SK-N-SH treated with all-trans-retinoic acid at 6 μM for 48 hours (cell line): ENCODE data around the gene NUCB2.
"Not testable (repeated sequence)": the region's sequence is repeated elsewhere in the genome, so short reads cannot be mapped to it uniquely, and the experiment has no call there.

Source experiments
- CSDC2 ChIP-seq: fragments of 250-450 bp; sonication (Bioruptor Pico); IDR thresholded peaks from 2 replicates; pipeline ENCODE4 v1.5.0; 2020; ENCODE audit warnings: mild to moderate bottlenecking, moderate library complexity
- CSRNP3 ChIP-seq: fragments of 250-450 bp; sonication (Bioruptor Pico); IDR thresholded peaks from 2 replicates; pipeline ENCODE4 v1.5.1; 2021; ENCODE audit warnings: mild to moderate bottlenecking, moderate library complexity
- OSR1 ChIP-seq: fragments of 250-450 bp; sonication (Bioruptor Pico); IDR thresholded peaks from 2 replicates; pipeline ENCODE4 v1.8.0; 2022; ENCODE audit warnings: moderate library complexity, mild to moderate bottlenecking, inconsistent platforms
- PATZ1 ChIP-seq: fragments of 250-450 bp; sonication (Bioruptor Pico); IDR thresholded peaks from 2 replicates; pipeline ENCODE4 v1.8.0; 2020; ENCODE audit warnings: mild to moderate bottlenecking, moderate library complexity, borderline replicate concordance
- POU6F1 ChIP-seq: fragments of 250-450 bp; sonication (Bioruptor Pico); IDR thresholded peaks from 2 replicates; pipeline ENCODE4 v1.8.0; 2021; ENCODE audit warnings: low read depth, mild to moderate bottlenecking, moderate library complexity, borderline replicate concordance
- PPARA ChIP-seq: fragments of 250-450 bp; sonication (Bioruptor Pico); IDR thresholded peaks from 2 replicates; pipeline ENCODE4 v1.5.0; 2020; ENCODE audit warnings: mild to moderate bottlenecking, borderline replicate concordance
- RARB ChIP-seq: fragments of 250-450 bp; sonication (Bioruptor Pico); IDR thresholded peaks from 2 replicates; pipeline ENCODE4 v1.8.0; 2021; ENCODE audit warnings: mild to moderate bottlenecking, moderate library complexity
- SNAI2 ChIP-seq: fragments of 250-450 bp; sonication (Bioruptor Pico); IDR thresholded peaks from 2 replicates; pipeline ENCODE4 v1.5.0; 2020; ENCODE audit warnings: mild to moderate bottlenecking, moderate library complexity
- TCF4 ChIP-seq: fragments of 250-450 bp; sonication (Bioruptor Pico); IDR thresholded peaks from 2 replicates; pipeline ENCODE4 v1.8.0; 2021; ENCODE audit warnings: mild to moderate bottlenecking, moderate library complexity, borderline replicate concordance
- TOX ChIP-seq: fragments of 250-450 bp; sonication (Bioruptor Pico); IDR thresholded peaks from 2 replicates; pipeline ENCODE4 v1.8.0; 2021; ENCODE audit warnings: mild to moderate bottlenecking, moderate library complexity, borderline replicate concordance
- ZFP30 ChIP-seq: fragments of 450-650 bp; formaldehyde crosslinking; IDR thresholded peaks from 2 replicates; pipeline ENCODE4 v1.5.0; 2022; ENCODE audit warnings: mild to moderate bottlenecking, moderate library complexity
- ZNF70 ChIP-seq: fragments of 450-650 bp; formaldehyde crosslinking; IDR thresholded peaks from 2 replicates; pipeline ENCODE4 v1.5.0; 2020; ENCODE audit warnings: mild to moderate bottlenecking, moderate library complexity
- TF ChIP-seq, protein P1 (sequence below): fragments of 250-450 bp; sonication (Bioruptor Pico); IDR thresholded peaks from 2 replicates; pipeline ENCODE4 v1.5.1; 2020; ENCODE audit warnings: low read depth, mild to moderate bottlenecking, moderate library complexity

DNA sequence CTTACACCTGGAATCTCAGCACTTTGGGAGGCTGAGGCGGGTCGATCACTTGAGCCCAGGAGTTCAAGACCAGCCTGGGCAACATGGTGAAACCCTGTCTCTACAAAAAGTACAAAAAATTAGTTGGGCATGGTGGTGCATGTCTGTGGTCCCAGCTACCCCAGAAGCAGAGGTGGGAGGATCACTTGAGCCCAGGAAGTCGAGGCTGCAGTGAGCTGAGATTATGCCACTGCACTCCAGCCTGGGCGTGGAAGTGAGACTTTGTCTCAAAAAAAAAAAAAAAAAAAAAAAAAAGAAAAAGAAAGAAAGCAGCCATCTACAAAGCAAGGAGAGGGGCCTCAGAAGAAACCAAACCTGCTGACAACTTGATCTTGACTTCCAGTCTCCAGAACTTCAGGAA, 36.6 kb upstream of the NUCB2 start:
- TF ChIP-seq, protein P1, sequence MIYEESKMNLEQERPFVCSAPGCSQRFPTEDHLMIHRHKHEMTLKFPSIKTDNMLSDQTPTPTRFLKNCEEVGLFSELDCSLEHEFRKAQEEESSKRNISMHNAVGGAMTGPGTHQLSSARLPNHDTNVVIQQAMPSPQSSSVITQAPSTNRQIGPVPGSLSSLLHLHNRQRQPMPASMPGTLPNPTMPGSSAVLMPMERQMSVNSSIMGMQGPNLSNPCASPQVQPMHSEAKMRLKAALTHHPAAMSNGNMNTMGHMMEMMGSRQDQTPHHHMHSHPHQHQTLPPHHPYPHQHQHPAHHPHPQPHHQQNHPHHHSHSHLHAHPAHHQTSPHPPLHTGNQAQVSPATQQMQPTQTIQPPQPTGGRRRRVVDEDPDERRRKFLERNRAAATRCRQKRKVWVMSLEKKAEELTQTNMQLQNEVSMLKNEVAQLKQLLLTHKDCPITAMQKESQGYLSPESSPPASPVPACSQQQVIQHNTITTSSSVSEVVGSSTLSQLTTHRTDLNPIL, result not testable (repeated sequence)
- not testable (repeated sequence) for TF ChIP-seq TOX (CRISPR knock-in tag); SNAI2 (CRISPR knock-in tag); PATZ1; CSRNP3; ZNF70 (CRISPR knock-in tag); PPARA; CSDC2; OSR1 (CRISPR knock-in tag); POU6F1 (CRISPR knock-in tag); RARB (CRISPR knock-in tag); ZFP30 (CRISPR knock-in tag); TCF4 (CRISPR knock-in tag)
